Measurements from ENCODE around the gene IL10RA.
A peak's percentile ranks its signal among the peaks of the same experiment; 100 is the strongest.
"Not testable (repeated sequence)": the region's sequence is repeated elsewhere in the genome, so short reads cannot be mapped to it uniquely, and the experiment has no call there.

The IL10RA gene

DNA sequence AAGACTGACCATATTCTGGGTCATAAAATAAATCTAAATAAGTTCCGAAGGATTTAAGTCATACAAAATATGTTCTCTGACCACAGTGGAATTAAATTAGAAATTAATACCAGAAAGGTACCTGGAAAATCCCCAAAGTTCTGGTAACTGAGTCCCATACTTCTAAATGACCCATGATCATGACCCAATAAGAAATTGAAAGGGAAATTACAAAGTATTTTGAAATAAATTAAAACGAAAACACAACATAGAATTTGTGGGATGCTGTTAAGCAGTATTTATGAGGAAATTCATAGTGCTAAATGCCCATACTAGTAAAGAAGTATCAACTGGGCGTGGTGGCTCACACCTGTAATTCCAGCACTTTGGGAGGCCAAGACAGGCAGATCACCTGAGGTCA is 23.4 kb upstream of the IL10RA start:
- no peak for DNase-seq

DNA sequence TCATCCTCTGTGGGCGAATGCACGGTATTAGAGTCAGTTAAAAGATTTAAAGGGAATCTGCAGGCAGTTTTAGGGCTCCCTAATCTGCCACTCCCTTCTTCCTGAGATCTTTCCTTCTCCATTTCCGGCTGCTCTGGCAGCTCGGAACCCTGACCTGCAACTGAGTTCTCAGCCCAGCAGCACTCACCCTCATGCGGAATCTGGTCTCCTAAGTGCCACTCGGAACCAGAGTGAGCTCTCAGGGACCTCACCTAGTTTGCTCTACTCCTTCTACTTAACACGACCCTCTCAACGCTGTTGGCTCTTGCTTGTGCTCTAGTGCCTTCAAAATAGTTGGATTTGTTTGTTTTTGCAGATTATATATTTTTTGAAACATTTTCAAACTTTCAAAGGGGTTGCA is 19.3 kb upstream of the IL10RA start:
- DNase-seq = no peak

DNA sequence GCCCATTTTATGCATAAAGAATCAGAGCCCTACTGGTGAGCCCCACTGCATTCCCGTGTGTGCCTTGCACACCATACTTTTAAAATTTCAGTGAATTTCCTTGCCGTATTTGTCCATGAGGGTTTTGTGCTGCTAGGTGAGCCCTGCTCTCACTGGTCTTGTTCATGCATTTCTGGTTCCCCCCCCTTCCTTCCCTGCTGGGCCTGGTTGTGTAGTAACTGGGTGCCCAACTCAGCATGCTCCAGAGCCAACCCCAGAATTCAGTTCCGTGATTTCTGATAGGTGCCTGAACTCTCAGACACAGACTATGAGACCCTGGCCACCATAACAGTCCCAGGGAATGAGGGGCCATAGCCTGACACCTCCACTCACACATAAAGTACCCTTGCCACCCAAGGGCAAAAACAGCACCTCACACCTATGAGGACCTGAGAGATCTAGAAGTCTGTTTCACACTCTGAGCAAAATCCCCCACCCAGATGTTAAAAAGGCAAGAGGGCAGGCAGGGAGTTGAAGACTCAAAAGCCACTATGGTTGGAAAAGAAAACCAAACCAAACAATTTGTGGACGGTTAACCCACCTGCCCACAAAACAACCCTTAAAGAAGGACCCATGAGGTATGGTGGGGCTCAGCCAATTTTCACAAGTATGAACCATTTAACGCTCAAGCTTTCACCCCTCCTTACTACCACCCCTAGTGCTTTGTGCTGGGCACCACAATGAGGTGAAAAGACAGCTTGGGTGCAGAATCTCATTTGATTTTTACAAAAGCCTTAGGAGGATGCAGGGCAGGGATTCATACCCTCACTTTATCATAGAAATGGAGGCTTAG is 16.8 kb upstream of the IL10RA start:
- no peak for DNase-seq

- peak; percentile 48 for DNase-seq
Observed at GRCh38 chr11:117970400-117971024, 15.7 kb upstream of the IL10RA start.

DNA sequence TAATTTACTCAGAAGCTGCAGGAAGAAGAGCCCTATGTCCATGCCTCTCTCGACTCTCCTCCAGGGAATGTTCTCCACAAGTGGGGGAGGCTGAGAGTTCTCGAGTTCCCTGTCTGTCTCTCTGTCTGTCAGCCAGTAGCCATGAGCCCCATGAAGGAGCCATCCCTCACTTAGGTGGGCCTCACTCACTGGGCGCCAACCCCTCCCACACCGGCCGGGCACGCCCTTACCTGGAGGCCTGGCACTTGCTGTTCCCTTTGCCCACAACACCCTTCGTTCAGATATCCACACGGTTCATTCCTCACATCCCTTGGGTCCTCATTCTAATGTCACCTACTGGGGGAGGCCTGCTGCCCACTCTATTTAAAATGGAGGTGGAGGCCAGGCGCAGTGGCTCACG is 14.2 kb upstream of the IL10RA start:
- no peak for DNase-seq

GRCh38 chr11:117972629-117973502 is 13.3 kb upstream of the IL10RA start:
- DNase-seq = no peak

DNA sequence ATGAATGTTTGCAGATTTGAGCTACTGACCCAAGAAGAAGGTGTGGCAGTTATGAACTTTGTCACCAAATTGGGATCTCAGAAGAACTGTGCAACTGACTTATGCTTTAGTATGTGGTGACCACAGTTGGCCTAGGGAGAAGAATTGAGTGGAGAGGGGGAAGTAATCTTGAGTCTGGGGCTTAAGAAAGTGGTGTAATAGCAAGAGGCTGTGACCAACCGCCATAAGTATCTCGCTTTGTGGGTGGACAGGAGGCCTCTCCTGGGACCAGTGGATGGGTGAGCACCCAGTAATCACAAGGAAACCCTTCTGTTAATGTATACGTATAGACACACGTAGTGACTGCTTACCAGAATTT is 12.7 kb upstream of the IL10RA start:
- DNase-seq = no peak

DNA sequence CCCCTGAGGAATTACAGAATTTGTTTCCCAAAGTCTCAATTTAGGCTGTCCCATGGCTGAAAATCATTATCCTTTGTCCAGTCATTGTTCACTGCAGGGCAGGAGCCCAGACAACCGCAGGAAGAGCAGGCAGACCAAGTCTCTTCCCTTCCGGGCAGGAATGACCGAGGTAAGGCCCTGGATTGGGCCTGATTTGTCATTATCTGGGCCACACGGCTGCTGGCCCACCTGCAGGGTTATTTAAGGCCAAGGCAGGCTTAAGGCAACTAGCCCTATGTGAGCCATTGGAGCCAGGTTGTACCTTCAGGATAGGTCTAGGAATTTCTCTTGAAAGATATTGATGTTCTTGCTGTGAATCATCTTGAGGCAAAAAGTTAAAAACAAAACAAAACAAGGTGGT is 9.7 kb upstream of the IL10RA start:
- DNase-seq = no peak

DNA sequence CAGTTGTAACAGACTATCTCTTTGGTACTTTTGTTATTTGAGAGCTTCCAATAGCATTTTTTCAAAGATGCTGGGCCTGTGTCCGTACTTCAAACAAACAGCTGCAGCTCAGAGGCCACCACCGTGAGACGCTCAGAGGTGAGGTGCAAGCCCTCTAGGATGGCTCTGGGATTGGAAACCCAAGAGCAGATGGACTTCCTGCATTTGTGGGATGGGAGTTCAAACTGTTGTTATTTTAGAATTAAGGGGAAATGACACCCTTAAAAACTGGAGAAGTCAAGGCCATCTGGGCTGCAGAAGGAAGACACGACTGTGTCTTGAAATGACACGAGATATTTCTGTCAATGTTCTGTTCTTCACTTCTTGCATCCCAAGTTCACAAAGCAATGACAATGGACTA is 9.2 kb upstream of the IL10RA start:
- DNase-seq = no peak

DNA sequence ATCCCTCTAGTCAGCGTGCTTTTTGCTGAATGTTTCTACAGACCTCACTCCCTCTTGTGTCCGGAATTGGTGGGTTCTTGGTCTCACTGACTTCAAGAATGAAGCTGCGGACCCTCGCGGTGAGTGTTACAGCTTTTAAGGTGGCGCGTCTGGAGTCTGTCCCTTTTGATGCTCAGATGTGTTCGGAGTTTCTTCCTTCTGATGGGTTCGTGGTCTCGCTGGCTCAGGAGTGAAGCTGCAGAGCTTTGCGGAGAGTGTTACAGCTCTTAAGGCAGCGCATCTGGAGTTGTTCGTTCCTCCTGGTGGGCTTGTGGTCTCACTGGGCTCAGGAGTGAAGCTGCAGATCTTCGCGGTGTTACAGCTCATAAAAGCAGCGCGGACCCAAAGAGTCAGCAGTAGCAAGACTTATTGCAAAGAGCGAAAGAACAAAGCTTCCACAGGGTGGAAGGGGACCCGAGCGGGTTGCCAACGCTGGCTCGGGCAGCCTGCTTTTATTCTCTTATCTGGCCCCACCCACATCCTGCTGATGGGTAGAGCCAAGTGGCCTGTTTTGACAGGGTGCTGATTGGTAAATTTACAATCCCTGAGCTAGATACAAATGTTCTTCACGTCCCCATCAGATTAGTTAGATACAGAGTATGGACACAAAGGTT is 8.5 kb upstream of the IL10RA start:
- DNase-seq = not testable (repeated sequence)

GRCh38 chr11:117978291-117978910 is 7.8 kb upstream of the IL10RA start:
- not testable (repeated sequence) for DNase-seq

DNA sequence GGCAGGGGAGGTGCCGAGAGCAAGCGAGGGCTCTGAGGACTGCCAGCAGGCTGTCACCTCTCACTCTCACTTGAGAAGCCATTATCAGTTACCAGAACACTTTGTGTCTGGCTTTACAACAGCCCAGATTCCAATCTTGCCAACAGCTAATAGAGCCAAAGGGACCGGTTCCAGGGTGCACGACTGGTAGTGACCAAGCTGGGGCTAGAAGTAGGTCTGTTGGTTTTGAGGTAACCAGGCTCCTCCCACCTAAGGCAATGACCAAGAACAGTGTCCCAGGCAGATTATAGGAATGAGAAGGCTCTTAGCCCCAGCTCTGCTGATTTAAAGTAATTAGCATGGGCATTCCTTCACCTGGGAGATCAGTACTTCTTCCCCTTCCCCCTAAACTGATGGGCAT is 7.2 kb upstream of the IL10RA start:
- DNase-seq = no peak

DNA sequence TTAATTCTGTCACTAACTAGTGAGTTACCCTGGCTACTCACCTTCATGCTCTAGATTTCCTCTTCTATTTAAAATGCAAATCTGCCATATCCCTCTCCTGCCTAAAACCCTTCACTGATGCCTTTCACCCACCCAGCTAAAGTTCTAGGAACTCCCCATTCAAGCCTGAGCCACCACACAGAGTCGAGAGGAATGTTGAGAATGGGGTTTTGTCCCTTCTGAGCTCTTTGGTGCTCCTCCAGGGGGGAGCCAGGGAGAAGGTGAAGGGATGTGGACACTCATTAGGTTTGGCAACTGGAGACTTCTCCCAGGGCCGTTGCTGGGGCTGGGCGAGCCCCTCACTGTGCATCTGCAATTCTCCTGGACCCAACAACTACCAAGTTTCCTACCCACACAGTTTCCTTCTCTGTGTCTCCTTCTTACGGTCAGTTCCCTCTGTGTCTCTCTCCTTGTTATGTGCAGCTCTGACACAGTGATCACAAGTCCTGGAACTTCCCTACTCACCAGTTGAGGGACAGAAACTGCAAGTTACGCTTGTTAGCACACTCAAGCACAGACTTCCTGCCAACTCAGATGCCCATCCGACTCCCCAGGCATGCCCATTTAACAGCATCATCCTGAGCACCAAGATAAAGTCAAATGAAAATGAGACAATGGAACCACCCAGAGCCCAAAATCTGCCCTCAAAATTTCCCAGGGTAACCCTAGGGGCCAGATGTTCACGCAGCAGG is 6.5 kb upstream of the IL10RA start:
- no peak for DNase-seq

- no peak for DNase-seq
Observed at GRCh38 chr11:117980280-117980679, 5.9 kb upstream of the IL10RA start.

- no peak for DNase-seq
Observed at GRCh38 chr11:117980720-117981119, 5.5 kb upstream of the IL10RA start.

GRCh38 chr11:117983163-117983475 is 3.1 kb upstream of the IL10RA start:
- DNase-seq = no peak

- DNase-seq = no peak
Observed at GRCh38 chr11:117984476-117984875, 1.7 kb upstream of the IL10RA start.

DNA sequence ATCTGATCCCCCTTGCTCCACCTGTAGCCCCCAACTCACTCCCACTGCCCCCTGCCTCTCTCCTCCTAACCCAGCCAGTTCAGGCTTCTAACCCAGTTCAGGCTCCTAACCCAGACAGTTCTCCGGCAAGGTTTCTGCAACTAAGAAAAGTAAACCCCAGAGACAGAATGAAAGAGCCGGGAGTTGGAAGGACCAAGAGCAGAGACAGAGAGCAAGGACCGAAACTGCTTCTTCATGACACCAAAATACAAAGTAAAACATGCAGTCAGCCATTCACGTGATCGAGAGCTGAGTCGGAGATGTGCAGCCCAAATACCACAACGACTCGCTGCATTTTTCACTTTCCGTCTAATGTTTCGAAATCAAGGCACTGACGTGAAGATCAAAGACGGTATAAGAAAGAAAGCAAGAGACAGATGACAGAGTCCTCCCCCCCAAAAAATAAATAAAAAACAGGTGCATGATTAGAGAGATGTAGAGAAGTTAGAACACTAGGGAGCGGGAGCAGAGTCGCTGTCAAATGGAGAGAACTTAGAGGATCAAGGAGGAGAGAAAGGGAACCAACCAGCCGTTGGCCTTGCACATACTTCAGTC is 884 bp downstream of the IL10RA start:
- peak; percentile 78 for DNase-seq

DNA sequence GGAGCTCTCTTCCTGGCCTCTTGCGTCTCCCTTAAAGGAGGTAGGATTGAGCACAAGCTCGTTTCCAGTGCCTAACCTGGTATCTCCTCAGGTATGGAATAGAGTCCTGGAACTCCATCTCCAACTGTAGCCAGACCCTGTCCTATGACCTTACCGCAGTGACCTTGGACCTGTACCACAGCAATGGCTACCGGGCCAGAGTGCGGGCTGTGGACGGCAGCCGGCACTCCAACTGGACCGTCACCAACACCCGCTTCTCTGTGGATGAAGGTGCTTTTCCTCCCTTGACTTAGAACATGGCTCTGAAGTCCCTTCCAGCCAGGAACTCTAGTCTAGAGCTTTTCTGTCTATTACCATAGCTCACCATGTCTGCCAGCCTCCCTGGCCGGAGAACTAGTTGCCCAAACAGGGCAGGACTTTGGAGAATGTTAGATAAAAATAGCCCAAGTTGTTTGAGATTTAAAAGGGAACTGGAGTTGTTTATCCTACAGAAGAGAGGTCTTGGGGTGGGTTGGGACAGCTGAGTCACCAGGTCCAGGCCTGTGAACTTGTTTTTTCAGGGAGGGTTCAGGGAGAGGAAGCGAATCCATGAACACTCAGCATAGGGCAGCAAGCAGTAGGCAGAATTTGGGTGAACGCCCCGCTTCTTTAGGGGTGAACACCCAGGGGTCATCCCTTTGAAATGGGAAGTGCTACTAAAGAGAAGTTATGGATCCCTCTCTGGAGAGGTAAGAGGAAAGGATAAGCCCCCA is 3.3 kb downstream of the IL10RA start:
- DNase-seq = no peak

GRCh38 chr11:117992136-117992535 is 5.9 kb downstream of the IL10RA start:
- DNase-seq = no peak

DNA sequence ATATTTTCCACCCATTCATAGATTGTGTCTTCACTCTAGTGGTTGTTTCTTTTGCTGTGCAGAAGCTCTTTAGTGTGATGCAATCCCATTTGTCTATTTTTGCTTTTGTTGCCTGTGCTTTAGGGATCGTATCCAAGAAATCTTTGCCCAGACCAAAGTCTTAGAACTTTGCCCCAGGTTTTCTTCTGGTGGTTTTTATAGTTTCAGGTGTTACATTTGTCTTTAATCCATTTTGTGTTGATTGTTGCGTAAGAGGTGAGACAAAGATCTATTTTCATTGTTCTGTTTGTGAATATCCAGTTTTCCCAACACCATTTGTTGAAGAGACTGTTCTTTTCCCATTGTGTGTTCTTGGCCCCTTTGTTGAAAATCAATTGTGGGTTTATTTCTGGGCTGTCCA is 6.4 kb downstream of the IL10RA start:
- no peak for DNase-seq

Data from activated CD4-positive, alpha-beta T cell treated with anti-CD3 and anti-CD28 coated beads for 48 hours (primary cell).